ENCODE data around the gene PDE11A. TPM values are rescaled to one million over a fixed set of nuclear protein-coding genes. Genes with fewer than 3 reads are reported as not detected.

Gene PDE11A
- polyA plus RNA-seq, 2 of the 4 experiments (the other 2 are of a cell fraction) = 3.6 to 5.6 TPM

GRCh38 chr2:178072383-178073301, at the start of gene PDE11A (continued):
- TF ChIP-seq CTCF (IDR thresholded peaks at IDR 0.05) (no peak), RARB (CRISPR knock-in tag; IDR thresholded peaks at IDR 0.05) (no peak), JUNB (IDR thresholded peaks at IDR 0.05) (no peak), EHF (CRISPR knock-in tag; IDR thresholded peaks at IDR 0.05) (no peak), USF2 (IDR thresholded peaks at IDR 0.05) (no peak), POLR2A (IDR thresholded peaks at IDR 0.05; ENCODE audit: low read length) (peak; percentile 74), RNF2 (IDR thresholded peaks at IDR 0.05; ENCODE audit: borderline replicate concordance, low read depth) (no peak), HOXB5 (CRISPR knock-in tag; IDR thresholded peaks at IDR 0.05) (no peak), SMC3 (IDR thresholded peaks at IDR 0.05) (no peak)

GRCh38 chr2:178119179-178119922, 46.8 kb upstream of the PDE11A start:
- Histone ChIP-seq H3K27ac (no peak overlapping the region), H3K9me3 (no peaks in the 10 kb centered on the region), H3K4me2 (no peak overlapping the region), H3K4me3 (no peak overlapping the region), H3K4me1 (no peaks in the 10 kb centered on the region)
- FAIRE-seq (no peak), ATAC-seq (no peak), DNase-seq (ENCODE audit: low read depth in 1 of 2, low spot score in 1 of 2) (no peak)
- TF ChIP-seq MAFK (IDR thresholded peaks at IDR 0.05; ENCODE audit: partially characterized antibody) = peak; percentile 43
- no peak for TF ChIP-seq FOSB (CRISPR knock-in tag; IDR thresholded peaks at IDR 0.05)
- ChIA-PET CTCF (interaction anchor here (0.8 to 3.5 kb wide), 3 partner anchors 8 to 13 kb away, joined by 3 to 20 read pairs (median 10); partner anchors contain the start of gene RBM45), POLR2A (no interaction called here)
- WGBS (ENCODE audit: missing lambda C conversion rate) = 95% methylated on average over 3 of the region's 3 CpGs

GRCh38 chr2:178117725-178118124, 45.1 kb upstream of the PDE11A start:
- H3K9me3 ChIP-seq = no peaks in the 10 kb centered on the region
- H3K4me3 ChIP-seq = no peak overlapping the region
- DNase-seq (ENCODE audit: low read depth in 1 of 2, low spot score in 1 of 2) (no peak), ATAC-seq (no peak), FAIRE-seq (no peak)
- WGBS (ENCODE audit: missing lambda C conversion rate) = 97% methylated on average over 1 of the region's 1 CpG
- peaks cover 8% of the 10 kb centered on the region; the same call in 2 of the 3 replicates for H3K4me1 ChIP-seq
- H3K27ac ChIP-seq = no peak overlapping the region
- CTCF ChIA-PET = interaction anchor here (1.2 to 3.1 kb wide), 2 partner anchors 296 to 297 kb away, joined by 3 to 9 read pairs; no protein-coding TSS in a partner anchor
- POLR2A ChIA-PET = no interaction called here
- TF ChIP-seq MAFK (IDR thresholded peaks at IDR 0.05; ENCODE audit: partially characterized antibody) (peak; percentile 72), HEYL (CRISPR knock-in tag; IDR thresholded peaks at IDR 0.05) (no peak)
- no peak overlapping the region for H3K4me2 ChIP-seq

GRCh38 chr2:178115271-178115670, 42.7 kb upstream of the PDE11A start:
- TF ChIP-seq REST (IDR thresholded peaks at IDR 0.05) (no peak), E2F6 (IDR thresholded peaks at IDR 0.05; ENCODE audit: borderline replicate concordance, low read depth) (no peak)
- POLR2A ChIA-PET = no interaction called here

More at GRCh38 chr2:178115271-178115670, 42.7 kb upstream of the PDE11A start:
- Histone ChIP-seq H3K4me2 (no peak overlapping the region), H3K9me3 (no peaks in the 10 kb centered on the region), H3K4me1 (peaks cover 8% of the 10 kb centered on the region; the same call in 2 of the 3 replicates), H3K4me3 (no peak overlapping the region), H3K27ac (no peak overlapping the region)
- CTCF ChIA-PET = interaction anchor here (1.0 to 3.1 kb wide), 3 partner anchors 18 to 304 kb away, joined by 3 to 9 read pairs (median 5); no protein-coding TSS in a partner anchor
- FAIRE-seq (no peak), DNase-seq (ENCODE audit: low read depth in 1 of 2, low spot score in 1 of 2) (no peak), ATAC-seq (no peak)

Measured in A549 (cell line).